Activated naive CD4-positive, alpha-beta T cell treated with anti-CD3 and anti-CD28 coated beads, Interleukin-2, amount 50 U/mL, for 24 hours (primary cell): ENCODE data around the gene ZNF639.

Experiments
- H3K27ac Mint-ChIP-seq: one replicate; pipeline ENCODE4 v1.8.0; 2021; ENCODE audit warnings: mild to moderate bottlenecking, mixed read lengths
- H3K27me3 Mint-ChIP-seq: one replicate; pipeline ENCODE4 v1.8.0; 2021; ENCODE audit warnings: mixed read lengths
- H3K36me3 Mint-ChIP-seq: one replicate; pipeline ENCODE4 v1.8.0; 2021; ENCODE audit warnings: mixed read lengths
- H3K4me1 Mint-ChIP-seq: one replicate; pipeline ENCODE4 v1.8.0; 2021; ENCODE audit warnings: mixed read lengths
- H3K4me3 Mint-ChIP-seq: one replicate; pipeline ENCODE4 v1.8.0; 2021; ENCODE audit warnings: mild to moderate bottlenecking, mixed read lengths
- H3K9me3 Mint-ChIP-seq: one replicate; pipeline ENCODE4 v1.8.0; 2021; ENCODE audit warnings: mixed read lengths

The ZNF639 gene

DNA sequence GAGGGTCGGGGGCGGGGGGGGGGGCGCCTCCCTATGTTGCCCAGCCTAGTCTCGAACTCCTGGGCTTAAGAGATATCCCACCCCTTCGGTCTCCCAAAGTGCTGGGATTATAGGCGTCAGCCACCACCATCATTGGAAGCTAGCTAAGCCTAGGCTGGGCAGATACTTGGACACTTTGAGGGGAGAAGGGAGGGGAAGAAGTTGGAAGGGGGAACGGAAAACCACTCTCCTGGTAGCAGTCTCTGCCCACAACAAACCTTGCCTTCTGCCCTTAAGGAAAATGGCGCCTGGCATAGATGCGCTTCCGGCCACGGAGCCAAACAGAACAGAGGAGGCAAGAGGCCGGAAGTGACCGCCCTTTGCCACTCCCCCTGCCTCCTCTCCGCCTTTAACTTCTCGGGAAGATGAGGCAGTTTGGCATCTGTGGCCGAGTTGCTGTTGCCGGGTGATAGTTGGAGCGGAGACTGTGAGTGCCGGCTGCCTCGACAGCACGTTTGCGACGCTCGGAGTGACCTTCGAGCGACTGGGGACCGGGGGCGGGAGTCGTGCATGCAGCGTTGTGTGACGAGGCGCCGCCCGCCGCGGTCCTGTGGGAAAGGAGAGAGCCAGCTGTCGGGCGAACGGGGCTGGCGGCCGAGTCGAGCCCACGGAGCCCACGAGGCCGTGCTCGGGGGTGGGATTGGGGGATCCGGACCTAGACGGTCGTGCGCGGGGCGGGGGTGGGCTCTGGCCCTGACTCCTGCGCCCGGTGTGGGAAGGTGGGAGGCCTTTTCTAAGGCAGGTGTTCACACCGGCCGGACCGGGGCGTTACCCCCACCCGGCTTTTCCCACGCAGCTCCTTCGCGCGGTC lies 24.7 kb downstream of the ZNF639 start, which contains the start of gene MFN1:
Gene MFN1, plus strand, starts transcription at position 365 of the 850 bp plus-strand sequence. CDS start 1,143 bp downstream, outside the sequence.
- Mint-ChIP-seq H3K4me1 (peaks cover 32% of the 10 kb centered on the region), H3K9me3 (no peaks in the 10 kb centered on the region), H3K27me3 (no peaks in the 10 kb centered on the region), H3K4me3 (peak within 1 kb of the TSS; percentile 100), H3K27ac (peak within 1 kb of the TSS; percentile 96), H3K36me3 (peaks cover 10% of the 10 kb centered on the region)

GRCh38 chr3:179348325-179349013 lies 25.6 kb downstream of the ZNF639 start:
- no peaks in the 10 kb centered on the region for H3K27me3 Mint-ChIP-seq
- H3K4me3 Mint-ChIP-seq: peak overlapping the region; percentile 100
- peak overlapping the region; percentile 81 for H3K27ac Mint-ChIP-seq
- H3K9me3 Mint-ChIP-seq: no peaks in the 10 kb centered on the region
- peaks cover 35% of the 10 kb centered on the region for H3K4me1 Mint-ChIP-seq
- peaks cover 10% of the 10 kb centered on the region for H3K36me3 Mint-ChIP-seq

DNA sequence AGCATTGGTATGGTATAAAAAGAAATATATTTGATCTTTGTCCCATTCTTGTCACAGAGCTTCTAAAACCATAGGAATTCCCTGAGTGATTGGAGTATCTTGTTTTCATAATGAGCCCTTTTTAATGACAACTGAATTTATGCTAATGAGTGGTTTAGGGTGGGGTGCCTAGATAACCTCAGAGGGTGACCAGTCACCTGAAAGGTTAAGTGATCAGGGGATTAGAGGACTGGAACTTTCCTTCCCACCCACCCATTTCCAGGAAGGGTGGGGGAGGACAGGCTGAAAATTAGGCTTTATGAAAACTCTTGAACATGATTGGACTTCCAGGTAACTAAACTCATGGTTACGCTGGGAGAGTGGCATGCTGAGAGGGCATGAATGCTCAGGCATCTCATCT lies 33.2 kb downstream of the ZNF639 start:
- Mint-ChIP-seq H3K27ac (no peak overlapping the region), H3K36me3 (peaks cover 30% of the 10 kb centered on the region), H3K9me3 (no peaks in the 10 kb centered on the region), H3K27me3 (no peaks in the 10 kb centered on the region), H3K4me1 (peaks cover 28% of the 10 kb centered on the region), H3K4me3 (no peak overlapping the region)

DNA sequence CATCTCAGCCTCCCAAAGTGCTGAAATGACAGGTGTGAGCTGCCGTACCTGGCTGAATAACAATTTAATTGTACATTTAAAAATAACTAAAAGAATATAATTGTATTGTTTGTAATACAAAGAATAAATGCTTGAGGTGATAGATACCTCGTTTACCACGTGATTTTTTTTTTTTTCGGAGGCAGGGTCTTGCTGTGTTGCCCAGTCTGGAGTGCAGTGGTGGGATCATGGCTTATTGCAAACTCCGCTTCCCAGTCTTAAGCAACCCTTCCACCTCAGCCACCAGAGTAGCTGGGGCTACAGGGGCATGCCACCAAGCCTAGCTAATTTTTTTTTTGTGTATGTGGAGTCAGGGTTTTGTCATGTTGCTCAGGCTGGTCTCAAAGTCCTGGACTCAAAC lies 40.5 kb downstream of the ZNF639 start:
- Mint-ChIP-seq H3K4me1 (no peaks in the 10 kb centered on the region), H3K4me3 (no peak overlapping the region), H3K27ac (no peak overlapping the region), H3K27me3 (no peaks in the 10 kb centered on the region), H3K9me3 (no peaks in the 10 kb centered on the region), H3K36me3 (peaks cover 19% of the 10 kb centered on the region)

GRCh38 chr3:179369621-179370020 lies 46.8 kb downstream of the ZNF639 start:
- peaks cover 17% of the 10 kb centered on the region for H3K36me3 Mint-ChIP-seq
- no peaks in the 10 kb centered on the region for H3K9me3 Mint-ChIP-seq
- no peaks in the 10 kb centered on the region for H3K27me3 Mint-ChIP-seq
- no peak overlapping the region for H3K4me3 Mint-ChIP-seq
- H3K27ac Mint-ChIP-seq: no peak overlapping the region
- H3K4me1 Mint-ChIP-seq: no peaks in the 10 kb centered on the region

DNA sequence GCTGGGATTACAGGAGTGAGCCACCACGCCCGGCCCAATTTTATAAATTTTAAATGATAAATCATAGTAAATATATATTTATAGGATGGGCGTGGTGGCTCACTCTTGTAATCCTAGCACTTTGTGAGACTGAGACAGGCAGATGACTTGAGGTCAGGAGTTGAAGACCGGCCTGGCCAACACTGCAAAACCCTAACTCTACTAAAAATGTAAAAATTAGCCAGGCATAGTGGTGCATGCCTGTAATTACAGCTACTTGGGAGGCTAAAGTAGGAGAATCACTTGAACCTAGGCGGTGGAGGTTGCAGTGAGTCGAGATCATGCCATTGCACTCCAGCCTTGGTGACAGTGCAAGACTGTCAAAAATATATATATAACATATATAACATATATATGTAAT lies 51.1 kb downstream of the ZNF639 start:
- H3K27ac Mint-ChIP-seq: no peak overlapping the region
- H3K9me3 Mint-ChIP-seq: no peaks in the 10 kb centered on the region
- no peaks in the 10 kb centered on the region for H3K4me1 Mint-ChIP-seq
- no peak overlapping the region for H3K4me3 Mint-ChIP-seq
- peaks cover 12% of the 10 kb centered on the region for H3K36me3 Mint-ChIP-seq
- no peaks in the 10 kb centered on the region for H3K27me3 Mint-ChIP-seq

DNA sequence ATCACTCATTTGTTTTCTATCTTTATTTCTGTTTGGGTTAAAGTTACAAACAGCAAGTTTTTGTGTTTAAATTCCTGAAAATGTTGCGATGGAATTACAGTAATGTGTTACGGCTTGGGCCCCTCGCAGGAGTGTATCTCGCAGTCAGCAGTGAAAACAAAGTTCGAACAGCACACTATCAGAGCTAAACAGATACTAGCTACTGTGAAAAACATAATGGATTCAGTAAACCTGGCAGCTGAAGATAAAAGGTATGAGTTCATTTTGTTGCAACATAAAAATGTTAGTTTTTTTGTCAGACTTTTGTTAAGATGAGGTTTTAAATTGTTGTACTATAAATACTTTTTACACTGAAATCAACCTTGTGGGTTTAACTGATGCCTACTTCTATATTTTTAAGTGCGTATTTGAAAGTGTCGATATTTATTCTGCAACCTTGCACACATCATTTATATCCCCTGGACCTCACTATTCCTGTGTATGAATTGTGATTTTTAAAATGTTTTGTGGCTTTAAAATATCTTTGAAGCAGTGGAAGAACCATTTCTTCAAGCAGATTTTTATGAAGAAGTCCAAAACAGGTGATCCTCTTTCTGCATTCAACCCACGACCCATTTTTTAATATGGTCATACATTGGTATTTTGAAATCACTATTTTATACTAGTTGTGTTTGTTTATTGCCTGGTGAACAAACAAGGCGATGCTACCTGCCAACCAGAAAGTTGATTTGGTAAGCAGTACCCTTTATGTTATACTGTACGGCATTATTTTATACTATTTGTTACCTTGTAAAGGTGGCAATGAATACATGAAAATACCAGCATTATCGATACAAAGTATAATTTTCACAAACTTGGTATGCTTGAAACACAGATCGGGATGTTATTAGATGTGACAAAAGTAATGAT lies 52.5 kb downstream of the ZNF639 start:
- no peak overlapping the region for H3K27ac Mint-ChIP-seq
- H3K9me3 Mint-ChIP-seq: no peaks in the 10 kb centered on the region
- no peaks in the 10 kb centered on the region for H3K4me1 Mint-ChIP-seq
- peaks cover 17% of the 10 kb centered on the region for H3K36me3 Mint-ChIP-seq
- H3K27me3 Mint-ChIP-seq: no peaks in the 10 kb centered on the region
- no peak overlapping the region for H3K4me3 Mint-ChIP-seq

DNA sequence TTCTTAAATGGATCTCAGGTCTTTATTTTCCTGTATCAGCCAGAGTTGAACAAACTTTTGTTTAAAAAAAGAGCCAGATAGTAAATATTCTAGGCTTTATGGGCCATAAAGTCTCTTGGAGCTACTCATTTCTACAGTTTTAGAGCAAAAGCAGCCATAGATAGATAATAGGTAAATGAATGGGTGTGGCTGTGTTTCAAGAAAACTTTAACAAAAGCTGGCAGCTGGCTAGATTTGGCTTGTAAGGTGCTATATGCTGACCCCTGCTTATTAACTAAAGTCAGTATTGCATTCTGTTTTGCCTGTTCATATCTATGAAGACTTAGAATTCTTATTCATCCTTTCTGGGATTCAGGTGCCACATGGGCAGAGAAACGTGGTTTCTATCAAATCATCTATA lies 53.6 kb downstream of the ZNF639 start:
- no peaks in the 10 kb centered on the region for H3K9me3 Mint-ChIP-seq
- peaks cover 16% of the 10 kb centered on the region for H3K36me3 Mint-ChIP-seq
- H3K27ac Mint-ChIP-seq: no peak overlapping the region
- H3K4me3 Mint-ChIP-seq: no peak overlapping the region
- no peaks in the 10 kb centered on the region for H3K4me1 Mint-ChIP-seq
- no peaks in the 10 kb centered on the region for H3K27me3 Mint-ChIP-seq
